A549 treated with DMSO at 1 μM for 4 hours (cell line): Measurements from ENCODE around the gene WEE1. TPM values are rescaled to one million over a fixed set of nuclear protein-coding genes. Genes with fewer than 3 reads are reported as not detected.

Experiments used
- total RNA-seq: library from RNA; stranded (reverse); fragments of 200-300 nt; extraction: Qiagen RNA extraction; gene quantifications from 5 replicates; pipeline ENCODE4 v1.2.3, GENCODE V29; 2022; ENCODE audit warnings: low read depth

WEE1 gene
- 18.7 to 24.6 TPM (median 19.7 TPM) in 5 replicates for total RNA-seq

GRCh38 chr11:9573052-9573774 lies at the start of gene WEE1:
Gene WEE1 (plus strand): TSS chr11:9573670. CDS start chr11:9573934, 264 bp downstream.

Other genes starting within 250 kb of the WEE1 start
- 99.6 to 136 TPM (median 122 TPM) in 5 replicates for gene IPO7, start 189.0 kb upstream of the WEE1 start, total RNA-seq
- 11.3 to 14.5 TPM (median 12.4 TPM) in 5 replicates for gene ZNF143, start 112.7 kb upstream of the WEE1 start, total RNA-seq
- gene SWAP70, start 90.4 kb downstream of the WEE1 start, total RNA-seq = 28.5 to 36.8 TPM (median 33.5 TPM) in 5 replicates